Small intestine (tissue), 7 donors: ENCODE measurements around the gene ZFP69B. TPM values are rescaled to one million over a fixed set of nuclear protein-coding genes. Genes with fewer than 3 reads are reported as not detected.

Source experiments
- DNase-seq, 2 donors: peaks; one replicate each; pipeline versions ENCODE4 v3.0.0 to v3.0.0-alpha.2; 2013
- FAIRE-seq: peaks from 2 replicates; lab custom pipeline; 2012; peaks lifted over from hg19 to GRCh38; lab: Jason Lieb, UNC
- H3K27ac ChIP-seq, 3 donors: one replicate each; pipeline ENCODE4 v1.5.1; 2013; ENCODE audit warnings: low read length in 2 of 3, mild to moderate bottlenecking in 2 of 3, control low read depth in 1 of 3, inconsistent platforms in 1 of 3, low read depth in 1 of 3, moderate library complexity in 1 of 3
- H3K27me3 ChIP-seq, 3 donors: one replicate each; pipeline ENCODE4 v1.6.1; 2013; ENCODE audit warnings: low read length in 3 of 3, inconsistent platforms in 1 of 3; ENCODE audit not compliant: control insufficient read depth in 3 of 3, insufficient read depth in 3 of 3
- H3K36me3 ChIP-seq, 3 donors: one replicate each; pipeline ENCODE4 v1.6.1; 2013; ENCODE audit warnings: low read length in 3 of 3, inconsistent platforms in 1 of 3, low read depth in 1 of 3, mild to moderate bottlenecking in 1 of 3, moderate library complexity in 1 of 3; ENCODE audit not compliant: control insufficient read depth in 3 of 3, insufficient read depth in 2 of 3
- H3K4me1 ChIP-seq, 3 donors: one replicate each; pipeline ENCODE4 v1.6.1; 2013; ENCODE audit warnings: low read length in 2 of 3, inconsistent platforms in 1 of 3, low read depth in 1 of 3, mild to moderate bottlenecking in 1 of 3, moderate library complexity in 1 of 3; ENCODE audit not compliant: control insufficient read depth in 3 of 3, insufficient read depth in 2 of 3
- H3K4me3 ChIP-seq, 3 donors: one replicate each; pipeline ENCODE4 v1.5.1; 2013; ENCODE audit warnings: low read length in 3 of 3, control low read depth in 1 of 3, inconsistent platforms in 1 of 3, low read depth in 1 of 3, mild to moderate bottlenecking in 1 of 3, moderate library complexity in 1 of 3
- H3K9me3 ChIP-seq, 2 donors: one replicate each; pipeline ENCODE4 v1.6.1; 2013; ENCODE audit warnings: low read depth in 1 of 2, low read length in 1 of 2; ENCODE audit not compliant: control insufficient read depth in 2 of 2, insufficient read depth in 1 of 2
- WGBS, 3 donors: extraction: QIAGEN DNeasy Blood & Tissue Kit; methylation state at CpG; one replicate each; pipeline ENCODE4 v1.1.7; 2013; 5-methylcytosine and 5-hydroxymethylcytosine counted together
- polyA plus RNA-seq, 4 donors: library from polyadenylated mRNA; stranded (reverse) in 3 of 4; unstranded in 1 of 4; fragments of 200-250 nt in 3 of 4; fragments of 120-200 nt in 1 of 4; gene quantifications; one replicate each; pipeline versions ENCODE4 v1.2.1 to v1.2.3, GENCODE V29; 2013
- donor health status: healthy with polysubstance abuse.
- donor health status: control.
- donor health status: control.
- donor health status: Bipolar disorder and iron deficiency.
- donor health status: healthy.

Gene ZFP69B
- polyA plus RNA-seq, 4 donors, result 1.2 to 2.6 TPM; not detected in 2

- H3K36me3 ChIP-seq, result peaks cover 15 to 30% (median 16%) of the 10 kb centered on the region in 3 donors
- H3K4me3 ChIP-seq, result no peak overlapping the region
- WGBS, 3 donors, result 77 to 94% (median 77%) methylated on average over 2 of the region's 2 CpGs
- no peaks in the 10 kb centered on the region for H3K9me3 ChIP-seq
- H3K4me1 ChIP-seq, result no peaks in the 10 kb centered on the region
- no peak for FAIRE-seq
- DNase-seq, result no peak
- no peak overlapping the region for H3K27ac ChIP-seq
- H3K27me3 ChIP-seq, result no peaks in the 10 kb centered on the region
Observed at GRCh38 chr1:40411843-40412242, 38.4 kb upstream of the ZFP69B start.

- DNase-seq, result no peak
- peak overlapping the region in 1 of 3 donors; percentile 30 for H3K27ac ChIP-seq
- 78 to 93% (median 90%) methylated on average over 6 of the region's 6 CpGs for WGBS, 3 donors
- H3K27me3 ChIP-seq, result no peaks in the 10 kb centered on the region
- no peak for FAIRE-seq
- H3K9me3 ChIP-seq, result no peaks in the 10 kb centered on the region
- peaks cover 18 to 36% (median 18%) of the 10 kb centered on the region in 3 donors for H3K36me3 ChIP-seq
- no peaks in the 10 kb centered on the region for H3K4me1 ChIP-seq
- H3K4me3 ChIP-seq, result no peak overlapping the region
Observed at GRCh38 chr1:40413527-40414252, 36.6 kb upstream of the ZFP69B start.

- Histone ChIP-seq H3K4me1 (no peaks in the 10 kb centered on the region), H3K27ac (peak overlapping the region in 1 of 3 donors; percentile 30), H3K9me3 (no peaks in the 10 kb centered on the region), H3K36me3 (peaks cover 18 to 33% (median 18%) of the 10 kb centered on the region in 3 donors), H3K27me3 (no peaks in the 10 kb centered on the region), H3K4me3 (no peak overlapping the region)
- DNase-seq, result no peak
- 83 to 89% (median 85%) methylated on average over 3 of the region's 3 CpGs for WGBS, 3 donors
- FAIRE-seq, result no peak
Observed at GRCh38 chr1:40414331-40414730, 35.9 kb upstream of the ZFP69B start.

- H3K36me3 ChIP-seq, result peaks cover 13 to 29% (median 19%) of the 10 kb centered on the region in 3 donors
- H3K4me1 ChIP-seq, result no peaks in the 10 kb centered on the region
- H3K27me3 ChIP-seq, result no peaks in the 10 kb centered on the region
- no peak overlapping the region for H3K27ac ChIP-seq
- FAIRE-seq, result no peak
- H3K9me3 ChIP-seq, result no peaks in the 10 kb centered on the region
- 87 to 97% (median 97%) methylated on average over 4 of the region's 4 CpGs for WGBS, 3 donors
- DNase-seq, result no peak
- H3K4me3 ChIP-seq, result no peak overlapping the region
Observed at GRCh38 chr1:40416709-40417108, 33.6 kb upstream of the ZFP69B start.

- no peak for FAIRE-seq
- H3K36me3 ChIP-seq, result peaks cover 7 to 23% (median 19%) of the 10 kb centered on the region in 3 donors
- no peak overlapping the region for H3K27ac ChIP-seq
Observed at GRCh38 chr1:40421431-40422384, 28.6 kb upstream of the ZFP69B start.

GRCh38 chr1:40422630-40423263, 27.5 kb upstream of the ZFP69B start:
- Histone ChIP-seq H3K4me3 (no peak overlapping the region), H3K36me3 (peaks cover 0 to 16% (median 14%) of the 10 kb centered on the region in 3 donors), H3K27me3 (no peaks in the 10 kb centered on the region), H3K27ac (peak overlapping the region in 1 of 3 donors; percentile 30), H3K4me1 (no peaks in the 10 kb centered on the region), H3K9me3 (peaks cover 0 to 2% of the 10 kb centered on the region in 2 donors)
- 82 to 91% (median 91%) methylated on average over 11 of the region's 11 CpGs for WGBS, 3 donors
- no peak for DNase-seq
- FAIRE-seq, result no peak

More at GRCh38 chr1:40421431-40422384, 28.6 kb upstream of the ZFP69B start:
- no peaks in the 10 kb centered on the region for H3K4me1 ChIP-seq
- DNase-seq, result no peak
- H3K9me3 ChIP-seq, result peaks cover 0 to 2% of the 10 kb centered on the region in 2 donors
- 71 to 86% (median 82%) methylated on average over 15 of the region's 15 CpGs for WGBS, 3 donors
- no peak overlapping the region for H3K4me3 ChIP-seq
- no peaks in the 10 kb centered on the region for H3K27me3 ChIP-seq

- DNase-seq (no peak), FAIRE-seq (no peak)
- H3K27ac ChIP-seq, result no peak overlapping the region
- WGBS, 3 donors, result 88 to 97% (median 94%) methylated on average over 4 of the region's 4 CpGs
- peaks cover 0 to 2% of the 10 kb centered on the region in 2 donors for H3K9me3 ChIP-seq
- peaks cover 0 to 16% (median 14%) of the 10 kb centered on the region in 3 donors for H3K36me3 ChIP-seq
- no peaks in the 10 kb centered on the region for H3K27me3 ChIP-seq
- H3K4me3 ChIP-seq, result no peak overlapping the region
- no peaks in the 10 kb centered on the region for H3K4me1 ChIP-seq
Observed at GRCh38 chr1:40423264-40423642, 27.0 kb upstream of the ZFP69B start.
